Endothelial cell of umbilical vein (primary cell): ENCODE results near the gene SLC2A6.

Experiments
- EZH2 ChIP-seq: IDR thresholded peaks from 2 replicates; pipeline ENCODE4 v1.6.1; 2012; ENCODE audit warnings: borderline replicate concordance, low read depth, mild to moderate bottlenecking, moderate library complexity, low read length, inconsistent platforms; ENCODE audit not compliant: severe bottlenecking
- FOS ChIP-seq: IDR thresholded peaks from 2 replicates; pipeline ENCODE4 v1.6.1; 2011; ENCODE audit warnings: mild to moderate bottlenecking, low read length, moderate library complexity, borderline replicate concordance; ENCODE audit not compliant: insufficient read depth
- MYC ChIP-seq: IDR thresholded peaks from one replicate; pipeline ENCODE4 v1.6.1; 2011; ENCODE audit warnings: mild to moderate bottlenecking, low read depth, low read length
- POLR2A ChIP-seq: IDR thresholded peaks from 2 replicates; pipeline ENCODE4 v1.6.1; 2012; ENCODE audit warnings: low read depth, mild to moderate bottlenecking, control low read depth, low read length
- POLR2AphosphoS5 ChIP-seq: IDR thresholded peaks from 2 replicates; pipeline ENCODE4 v1.6.1; 2012; ENCODE audit warnings: low read depth, mild to moderate bottlenecking, control low read depth, low read length, moderate library complexity; ENCODE audit not compliant: insufficient read depth
- TF ChIP-seq, protein P1 (sequence below), 2 donors: IDR thresholded peaks; 1 replicate in 1 of 2; 2 replicates in 1 of 2; pipeline ENCODE4 v1.5.1; 2011; ENCODE audit warnings: low read length in 2 of 2, mild to moderate bottlenecking in 2 of 2, moderate library complexity in 2 of 2, control low read depth in 1 of 2, inconsistent platforms in 1 of 2, low read depth in 1 of 2; ENCODE audit not compliant: insufficient read depth in 1 of 2; ENCODE audit errors: extremely low read depth in 1 of 2
- TF ChIP-seq, protein P2 (sequence below): IDR thresholded peaks from 2 replicates; pipeline ENCODE4 v1.6.1; 2011; ENCODE audit not compliant: insufficient read depth, insufficient read length

DNA sequence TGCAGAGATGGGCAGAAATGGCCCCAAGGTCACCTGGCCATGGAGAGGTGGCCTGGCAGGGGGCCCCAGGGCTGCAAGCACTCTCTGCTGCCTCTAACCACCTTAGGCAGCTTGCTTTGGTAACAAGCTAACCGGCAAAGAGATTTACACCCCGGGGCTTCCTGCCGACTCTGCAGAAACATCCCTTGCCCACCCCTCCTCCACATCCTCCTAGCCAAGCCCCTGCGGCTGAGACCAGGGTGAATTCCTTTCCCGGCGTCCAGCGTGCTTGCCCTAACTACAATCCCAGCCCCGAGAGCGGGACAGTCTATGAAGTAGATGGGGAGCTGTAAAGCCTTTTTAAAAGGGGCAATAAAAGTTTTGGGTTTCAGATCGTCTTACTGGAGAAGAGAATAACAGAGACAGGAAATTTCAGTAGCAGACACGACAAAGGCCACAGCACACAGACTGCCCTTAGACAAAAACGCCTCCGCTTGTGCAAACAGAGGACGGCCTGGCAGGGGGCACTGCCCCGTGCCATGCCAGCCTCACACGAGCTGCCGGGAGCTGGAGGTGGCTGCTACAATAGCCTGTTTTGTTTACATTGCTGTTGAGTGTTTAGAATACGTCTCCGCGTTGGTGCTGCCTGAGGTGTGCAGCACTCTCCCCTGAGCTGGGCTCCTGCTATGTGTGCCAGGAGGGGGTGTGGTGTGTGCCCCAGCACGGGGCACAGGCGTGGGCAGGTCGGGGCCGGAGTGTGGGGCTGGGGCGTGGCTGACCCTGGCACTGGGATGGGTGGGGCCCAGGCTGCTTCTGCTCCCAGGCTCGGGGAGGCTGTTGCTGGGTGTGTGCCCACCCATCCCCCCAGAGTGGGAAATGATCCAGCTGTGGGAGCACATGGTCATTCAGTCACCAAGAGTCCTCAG lies 30.5 kb upstream of the SLC2A6 start:
- no peak for TF ChIP-seq POLR2AphosphoS5
- TF ChIP-seq, protein P1, sequence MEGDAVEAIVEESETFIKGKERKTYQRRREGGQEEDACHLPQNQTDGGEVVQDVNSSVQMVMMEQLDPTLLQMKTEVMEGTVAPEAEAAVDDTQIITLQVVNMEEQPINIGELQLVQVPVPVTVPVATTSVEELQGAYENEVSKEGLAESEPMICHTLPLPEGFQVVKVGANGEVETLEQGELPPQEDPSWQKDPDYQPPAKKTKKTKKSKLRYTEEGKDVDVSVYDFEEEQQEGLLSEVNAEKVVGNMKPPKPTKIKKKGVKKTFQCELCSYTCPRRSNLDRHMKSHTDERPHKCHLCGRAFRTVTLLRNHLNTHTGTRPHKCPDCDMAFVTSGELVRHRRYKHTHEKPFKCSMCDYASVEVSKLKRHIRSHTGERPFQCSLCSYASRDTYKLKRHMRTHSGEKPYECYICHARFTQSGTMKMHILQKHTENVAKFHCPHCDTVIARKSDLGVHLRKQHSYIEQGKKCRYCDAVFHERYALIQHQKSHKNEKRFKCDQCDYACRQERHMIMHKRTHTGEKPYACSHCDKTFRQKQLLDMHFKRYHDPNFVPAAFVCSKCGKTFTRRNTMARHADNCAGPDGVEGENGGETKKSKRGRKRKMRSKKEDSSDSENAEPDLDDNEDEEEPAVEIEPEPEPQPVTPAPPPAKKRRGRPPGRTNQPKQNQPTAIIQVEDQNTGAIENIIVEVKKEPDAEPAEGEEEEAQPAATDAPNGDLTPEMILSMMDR (IDR thresholded peaks at IDR 0.05; ENCODE audit: extremely low read depth in 1 of 2, insufficient read depth in 1 of 2, low read depth in 1 of 2, low read length in 2 of 2) = no peak
- TF ChIP-seq EZH2 = no peak
- TF ChIP-seq POLR2A = no peak
- no peak for TF ChIP-seq MYC
- no peak for TF ChIP-seq FOS
- TF ChIP-seq, protein P2, sequence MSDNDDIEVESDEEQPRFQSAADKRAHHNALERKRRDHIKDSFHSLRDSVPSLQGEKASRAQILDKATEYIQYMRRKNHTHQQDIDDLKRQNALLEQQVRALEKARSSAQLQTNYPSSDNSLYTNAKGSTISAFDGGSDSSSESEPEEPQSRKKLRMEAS = no peak
